IPS-20b (cell line): ENCODE results near the gene CHTOP.
A peak's percentile ranks its signal among the peaks of the same experiment; 100 is the strongest.
"Not testable (repeated sequence)": the region's sequence is repeated elsewhere in the genome, so short reads cannot be mapped to it uniquely, and the experiment has no call there.

Source experiments
- H3K27ac ChIP-seq: one replicate; pipeline ENCODE4 v1.5.1; 2013; ENCODE audit warnings: low read length
- H3K27me3 ChIP-seq: 2 replicates; pipeline ENCODE4 v1.6.1; 2013; ENCODE audit warnings: mild to moderate bottlenecking, low read length, inconsistent platforms; ENCODE audit not compliant: insufficient read depth
- H3K36me3 ChIP-seq: 2 replicates; pipeline ENCODE4 v1.6.1; 2013; ENCODE audit warnings: low read depth, mild to moderate bottlenecking, inconsistent platforms, low read length, moderate library complexity; ENCODE audit not compliant: insufficient read depth
- H3K4me1 ChIP-seq: 2 replicates; pipeline ENCODE4 v1.6.1; 2013; ENCODE audit warnings: mild to moderate bottlenecking, control low read depth, inconsistent platforms, low read length, moderate library complexity; ENCODE audit not compliant: insufficient read depth
- H3K4me3 ChIP-seq: 2 replicates; pipeline ENCODE4 v1.5.1; 2013; ENCODE audit warnings: mild to moderate bottlenecking, low read length, inconsistent platforms
- H3K9ac ChIP-seq: 2 replicates; pipeline ENCODE4 v1.6.1; 2013; ENCODE audit warnings: low read depth, mild to moderate bottlenecking, inconsistent platforms, low read length, moderate library complexity
- H3K9me3 ChIP-seq: 2 replicates; pipeline ENCODE4 v1.6.1; 2013; ENCODE audit warnings: mild to moderate bottlenecking, low read depth, low read length, inconsistent platforms; ENCODE audit not compliant: insufficient read depth

CHTOP gene

DNA sequence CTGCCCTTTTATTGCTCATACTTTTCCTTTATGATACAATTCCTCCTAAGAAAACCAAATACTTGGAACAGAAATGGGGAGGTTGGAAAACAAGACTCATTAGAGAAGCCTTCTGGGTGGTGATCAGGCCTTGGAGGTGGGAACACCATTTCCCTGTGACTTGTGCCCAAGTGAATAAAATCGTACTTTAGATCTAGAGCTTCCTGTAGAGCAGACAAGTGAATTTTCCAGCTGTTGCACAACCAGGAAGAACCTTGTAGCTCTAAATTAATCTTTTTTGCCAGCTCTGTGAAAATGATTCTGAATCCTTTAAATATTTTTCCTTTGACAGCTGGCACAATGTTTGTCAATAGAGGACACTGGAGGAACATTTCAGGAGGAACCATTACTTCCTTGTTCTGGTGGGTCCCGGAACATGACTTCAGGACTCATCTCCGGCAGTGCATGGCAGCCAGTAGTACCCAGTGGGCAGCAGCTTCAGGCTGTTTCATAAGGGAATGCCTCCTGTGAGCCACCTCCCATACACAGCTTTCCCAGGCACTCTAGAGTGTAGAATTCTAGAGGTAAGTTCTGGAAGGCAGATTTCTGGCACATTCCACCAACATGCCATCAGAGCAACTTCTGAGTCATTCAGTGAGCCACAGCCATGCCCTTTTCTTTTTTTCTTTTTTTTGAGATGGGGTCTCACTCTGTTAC, 19.1 kb downstream of the CHTOP start:
- Histone ChIP-seq H3K4me3 (no peak overlapping the region), H3K27ac (no peak overlapping the region), H3K9me3 (no peaks in the 10 kb centered on the region)

GRCh38 chr1:153655333-153655732, 21.5 kb downstream of the CHTOP start:
- Histone ChIP-seq H3K4me3 (no peak overlapping the region), H3K9me3 (no peaks in the 10 kb centered on the region), H3K9ac (no peak overlapping the region), H3K27me3 (no peaks in the 10 kb centered on the region), H3K27ac (no peak overlapping the region), H3K36me3 (no peaks in the 10 kb centered on the region; the same call in 1 of the 2 replicates), H3K4me1 (peaks cover 4% of the 10 kb centered on the region; the same call in 1 of the 2 replicates)

More for the DNA sequence above, 19.1 kb downstream of the CHTOP start:
- H3K9ac ChIP-seq, result no peak overlapping the region
- no peaks in the 10 kb centered on the region for H3K27me3 ChIP-seq
- H3K4me1 ChIP-seq, result no peaks in the 10 kb centered on the region
- no peaks in the 10 kb centered on the region for H3K36me3 ChIP-seq

DNA sequence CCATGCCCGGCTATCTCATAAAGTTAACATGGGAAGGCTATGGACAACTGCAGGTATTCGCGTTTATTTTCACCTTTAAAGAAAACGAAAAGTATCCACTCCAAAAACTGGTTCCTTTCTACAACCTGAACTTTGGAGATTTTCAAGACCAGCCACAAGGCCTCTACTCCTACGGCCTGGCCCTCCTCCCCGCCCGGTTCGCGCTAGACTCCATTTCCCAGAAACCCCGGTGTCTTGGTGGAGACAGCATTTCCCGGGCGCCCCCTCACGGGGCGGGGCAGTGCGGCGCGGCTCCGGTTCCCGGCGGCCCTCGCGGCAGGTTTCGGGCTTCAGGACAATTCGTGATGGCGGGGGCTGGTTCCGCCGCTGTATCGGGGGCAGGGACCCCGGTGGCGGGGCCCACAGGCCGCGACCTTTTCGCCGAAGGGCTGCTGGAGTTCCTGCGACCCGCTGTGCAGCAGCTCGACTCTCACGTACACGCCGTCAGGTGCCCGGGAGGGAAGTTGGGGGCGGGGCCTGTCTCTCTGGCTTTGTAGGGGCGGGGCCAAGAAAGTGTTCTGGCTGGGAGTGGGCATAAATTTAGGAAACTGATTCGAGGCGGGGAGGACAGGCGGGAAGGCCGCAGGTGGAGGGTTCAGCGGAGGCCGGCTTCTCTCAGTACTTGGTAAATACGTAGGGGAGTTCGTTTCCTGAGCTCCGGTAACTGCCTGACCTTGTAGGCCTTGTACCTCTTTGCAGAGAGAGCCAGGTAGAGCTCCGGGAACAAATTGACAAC, 24.7 kb downstream of the CHTOP start, which contains the start of gene SNAPIN:
TSS of gene SNAPIN (plus strand) at position 304 of the 775 bp plus-strand sequence. CDS start at position 345, 41 bp downstream.
- H3K27ac ChIP-seq, result peak within 1 kb of the TSS; percentile 91
- peak within 1 kb of the TSS; percentile 96 for H3K4me3 ChIP-seq
- H3K9me3 ChIP-seq, result no peaks in the 10 kb centered on the region
- H3K4me1 ChIP-seq, result peaks cover 4% of the 10 kb centered on the region; the same call in 1 of the 2 replicates
- peak within 1 kb of the TSS; percentile 87; the same call in 1 of the 2 replicates for H3K9ac ChIP-seq
- no peaks in the 10 kb centered on the region for H3K27me3 ChIP-seq
- H3K36me3 ChIP-seq, result peaks cover 31% of the 10 kb centered on the region

DNA sequence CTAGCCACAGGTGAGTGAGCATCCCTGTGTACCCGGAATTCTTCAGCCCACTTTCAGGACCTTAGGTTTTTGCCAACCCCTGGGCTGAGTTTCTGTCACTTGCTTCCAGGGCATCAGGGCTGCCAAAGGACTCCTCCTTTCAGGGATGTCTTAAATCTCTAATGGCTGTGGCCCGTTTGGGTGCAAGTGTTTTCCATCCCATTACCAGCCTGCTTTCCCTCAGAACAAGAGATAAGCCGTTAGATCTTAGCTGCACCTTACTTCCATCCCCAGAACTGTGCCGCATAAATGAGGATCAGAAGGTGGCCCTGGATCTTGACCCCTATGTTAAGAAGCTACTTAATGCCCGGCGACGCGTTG, 25.3 kb downstream of the CHTOP start:
- Histone ChIP-seq H3K4me1 (peaks cover 4% of the 10 kb centered on the region; the same call in 1 of the 2 replicates), H3K27ac (peak overlapping the region; percentile 91), H3K9me3 (no peaks in the 10 kb centered on the region), H3K4me3 (peak overlapping the region; percentile 96), H3K36me3 (peaks cover 37% of the 10 kb centered on the region), H3K27me3 (no peaks in the 10 kb centered on the region), H3K9ac (peak overlapping the region; percentile 87; the same call in 1 of the 2 replicates)

DNA sequence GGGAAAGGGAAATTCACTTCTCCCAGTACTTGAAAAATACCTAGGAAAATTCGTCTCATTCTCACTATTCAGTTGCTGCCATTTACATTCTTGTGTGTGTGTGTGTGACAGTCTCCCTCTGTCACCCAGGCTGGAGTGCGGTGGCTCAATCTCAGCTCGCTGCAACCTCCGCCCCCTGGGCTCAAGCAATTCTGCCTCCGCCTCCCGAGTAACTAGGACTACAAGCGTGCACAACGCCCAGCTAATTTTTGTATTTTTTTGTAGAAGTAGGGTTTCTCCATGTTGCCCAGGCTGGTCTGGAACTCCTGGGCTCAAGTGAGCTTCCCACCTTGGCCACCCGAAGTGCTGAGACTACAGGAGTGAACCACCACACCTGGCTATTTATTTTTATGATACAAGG, 25.8 kb downstream of the CHTOP start:
- H3K4me1 ChIP-seq, result peaks cover 4% of the 10 kb centered on the region; the same call in 1 of the 2 replicates
- H3K27ac ChIP-seq, result no peak overlapping the region
- peak overlapping the region; percentile 87; the same call in 1 of the 2 replicates for H3K9ac ChIP-seq
- peaks cover 42% of the 10 kb centered on the region for H3K36me3 ChIP-seq
- H3K27me3 ChIP-seq, result no peaks in the 10 kb centered on the region
- H3K9me3 ChIP-seq, result no peaks in the 10 kb centered on the region
- H3K4me3 ChIP-seq, result peak overlapping the region; percentile 96

DNA sequence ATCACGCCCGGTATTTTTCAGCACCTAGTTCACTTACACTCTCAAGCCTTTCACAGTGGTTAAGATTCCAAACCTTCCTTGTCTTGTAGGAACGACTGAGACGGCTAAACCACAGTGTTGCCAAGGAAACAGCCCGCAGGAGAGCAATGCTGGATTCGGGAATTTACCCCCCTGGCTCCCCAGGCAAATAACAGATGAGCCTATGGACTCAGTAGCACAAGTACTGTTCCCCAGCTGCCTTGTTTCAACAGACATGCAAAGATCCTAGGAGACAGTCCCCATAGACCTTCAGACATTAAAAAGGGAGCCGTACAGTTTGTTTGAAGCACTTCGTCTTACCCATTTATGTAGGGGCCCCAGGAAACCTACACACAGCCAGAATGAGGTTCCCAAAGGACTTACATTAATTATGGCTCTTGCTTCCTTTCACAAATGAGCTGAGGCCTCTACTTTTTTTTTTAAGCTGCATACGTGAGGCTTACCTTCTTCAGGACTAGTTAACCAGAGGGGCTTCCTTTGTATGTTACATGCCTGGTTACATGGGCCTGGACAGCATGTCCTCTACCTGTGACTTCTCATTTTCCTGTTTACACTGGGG, 27.3 kb downstream of the CHTOP start:
- no peak overlapping the region for H3K27ac ChIP-seq
- H3K9me3 ChIP-seq, result no peaks in the 10 kb centered on the region
- H3K4me3 ChIP-seq, result no peak overlapping the region
- H3K4me1 ChIP-seq, result peaks cover 4% of the 10 kb centered on the region; the same call in 1 of the 2 replicates
- H3K36me3 ChIP-seq, result peaks cover 57% of the 10 kb centered on the region
- no peak overlapping the region for H3K9ac ChIP-seq
- H3K27me3 ChIP-seq, result no peaks in the 10 kb centered on the region

GRCh38 chr1:153662269-153662668, 28.4 kb downstream of the CHTOP start:
- Histone ChIP-seq H3K4me1 (peaks cover 4% of the 10 kb centered on the region; the same call in 1 of the 2 replicates), H3K36me3 (peaks cover 68% of the 10 kb centered on the region), H3K9me3 (no peaks in the 10 kb centered on the region), H3K9ac (no peak overlapping the region), H3K4me3 (no peak overlapping the region), H3K27me3 (no peaks in the 10 kb centered on the region), H3K27ac (no peak overlapping the region)

GRCh38 chr1:153663211-153663610, 29.3 kb downstream of the CHTOP start:
- Histone ChIP-seq H3K4me1 (peaks cover 4% of the 10 kb centered on the region; the same call in 1 of the 2 replicates), H3K27ac (no peak overlapping the region), H3K27me3 (no peaks in the 10 kb centered on the region), H3K9ac (no peak overlapping the region), H3K9me3 (no peaks in the 10 kb centered on the region), H3K4me3 (no peak overlapping the region), H3K36me3 (peaks cover 77% of the 10 kb centered on the region)

GRCh38 chr1:153667439-153667838, 33.6 kb downstream of the CHTOP start:
- Histone ChIP-seq H3K27me3 (no peaks in the 10 kb centered on the region), H3K27ac (no peak overlapping the region), H3K9ac (no peak overlapping the region), H3K4me1 (peaks cover 4% of the 10 kb centered on the region), H3K4me3 (no peak overlapping the region), H3K36me3 (peaks cover 77% of the 10 kb centered on the region), H3K9me3 (no peaks in the 10 kb centered on the region)

- not testable (repeated sequence) for H3K27me3 ChIP-seq, H3K4me1 ChIP-seq, H3K9ac ChIP-seq, H3K9me3 ChIP-seq, H3K4me3 ChIP-seq, H3K27ac ChIP-seq
- peaks cover 64% of the 10 kb centered on the region for H3K36me3 ChIP-seq
Observed at GRCh38 chr1:153668672-153669071, 34.8 kb downstream of the CHTOP start.

DNA sequence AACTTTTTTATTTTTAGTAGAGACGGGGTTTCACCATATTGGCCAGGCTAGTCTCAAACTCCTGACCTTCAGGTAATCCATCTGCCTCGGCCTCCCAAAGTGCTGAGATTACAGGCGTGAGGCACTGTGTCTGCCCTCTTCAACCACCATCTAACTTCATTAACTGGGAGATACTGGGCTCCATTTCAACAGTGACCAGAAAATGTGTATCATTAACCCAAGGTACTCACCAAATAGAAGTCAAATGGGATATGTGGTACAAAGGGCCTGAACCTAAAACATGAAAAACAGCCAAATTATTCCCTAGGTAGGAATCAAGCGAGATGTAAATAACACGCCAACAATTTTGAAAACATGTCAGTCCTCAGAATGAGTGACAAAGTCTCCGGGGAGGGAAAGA, 35.7 kb downstream of the CHTOP start:
- Histone ChIP-seq H3K4me3 (peak overlapping the region; percentile 81), H3K27me3 (no peaks in the 10 kb centered on the region), H3K9me3 (no peaks in the 10 kb centered on the region), H3K4me1 (peaks cover 4% of the 10 kb centered on the region), H3K9ac (peak overlapping the region; percentile 97; the same call in 1 of the 2 replicates), H3K36me3 (peaks cover 55% of the 10 kb centered on the region), H3K27ac (no peak overlapping the region)
